ENCODE results near the gene AFAP1.

Gene AFAP1

DNA sequence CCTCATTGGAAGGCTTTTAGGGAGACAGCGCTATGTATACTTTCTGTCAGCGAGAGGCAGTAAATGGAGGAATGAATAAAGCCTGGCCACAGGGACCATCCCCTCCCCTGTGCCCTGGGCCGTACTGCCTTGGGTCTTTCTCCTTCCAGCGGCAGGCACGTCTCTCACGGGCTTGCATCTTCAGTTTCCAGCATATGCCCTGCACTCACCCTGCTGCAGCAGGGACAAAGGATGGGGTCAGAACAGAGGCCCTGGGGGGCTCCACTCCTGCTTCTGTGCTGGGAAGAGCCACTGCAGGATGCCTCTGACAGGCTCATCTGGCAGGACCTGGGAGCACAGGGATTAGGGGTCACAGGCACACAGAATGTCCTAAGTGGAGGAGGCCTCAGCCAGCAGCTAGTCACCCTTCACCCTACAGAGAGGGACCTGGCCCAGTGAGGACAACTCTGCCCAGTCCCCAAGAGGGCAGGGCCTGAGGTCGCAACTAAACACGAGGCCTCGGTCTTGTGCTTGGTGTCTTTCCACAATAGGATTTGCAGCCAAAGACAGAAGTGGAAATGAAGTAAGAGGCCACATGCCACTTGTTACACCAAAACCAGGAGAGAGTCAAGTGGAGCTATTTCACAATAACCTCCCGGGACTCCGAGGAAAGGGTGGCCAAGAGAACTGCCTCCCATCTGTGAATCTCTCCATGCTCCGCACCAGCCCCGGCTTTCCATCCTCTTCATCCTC, 150.8 kb downstream of the AFAP1 start:
- no peak for TF ChIP-seq FOXP2 (optimal IDR thresholded peaks at IDR 0.05; ENCODE audit: borderline replicate concordance, extremely low read depth, extremely low read length, insufficient read depth)
- no peak for TF ChIP-seq SIN3A (IDR thresholded peaks at IDR 0.05; ENCODE audit: borderline replicate concordance, insufficient read depth, low read length)
- TF ChIP-seq POLR2AphosphoS5 (IDR thresholded peaks at IDR 0.05; ENCODE audit: low read depth, low read length), result no peak
- no peak for TF ChIP-seq TAF1 (IDR thresholded peaks at IDR 0.05; ENCODE audit: borderline replicate concordance, insufficient read depth, low read length)
- TF ChIP-seq, protein P1, sequence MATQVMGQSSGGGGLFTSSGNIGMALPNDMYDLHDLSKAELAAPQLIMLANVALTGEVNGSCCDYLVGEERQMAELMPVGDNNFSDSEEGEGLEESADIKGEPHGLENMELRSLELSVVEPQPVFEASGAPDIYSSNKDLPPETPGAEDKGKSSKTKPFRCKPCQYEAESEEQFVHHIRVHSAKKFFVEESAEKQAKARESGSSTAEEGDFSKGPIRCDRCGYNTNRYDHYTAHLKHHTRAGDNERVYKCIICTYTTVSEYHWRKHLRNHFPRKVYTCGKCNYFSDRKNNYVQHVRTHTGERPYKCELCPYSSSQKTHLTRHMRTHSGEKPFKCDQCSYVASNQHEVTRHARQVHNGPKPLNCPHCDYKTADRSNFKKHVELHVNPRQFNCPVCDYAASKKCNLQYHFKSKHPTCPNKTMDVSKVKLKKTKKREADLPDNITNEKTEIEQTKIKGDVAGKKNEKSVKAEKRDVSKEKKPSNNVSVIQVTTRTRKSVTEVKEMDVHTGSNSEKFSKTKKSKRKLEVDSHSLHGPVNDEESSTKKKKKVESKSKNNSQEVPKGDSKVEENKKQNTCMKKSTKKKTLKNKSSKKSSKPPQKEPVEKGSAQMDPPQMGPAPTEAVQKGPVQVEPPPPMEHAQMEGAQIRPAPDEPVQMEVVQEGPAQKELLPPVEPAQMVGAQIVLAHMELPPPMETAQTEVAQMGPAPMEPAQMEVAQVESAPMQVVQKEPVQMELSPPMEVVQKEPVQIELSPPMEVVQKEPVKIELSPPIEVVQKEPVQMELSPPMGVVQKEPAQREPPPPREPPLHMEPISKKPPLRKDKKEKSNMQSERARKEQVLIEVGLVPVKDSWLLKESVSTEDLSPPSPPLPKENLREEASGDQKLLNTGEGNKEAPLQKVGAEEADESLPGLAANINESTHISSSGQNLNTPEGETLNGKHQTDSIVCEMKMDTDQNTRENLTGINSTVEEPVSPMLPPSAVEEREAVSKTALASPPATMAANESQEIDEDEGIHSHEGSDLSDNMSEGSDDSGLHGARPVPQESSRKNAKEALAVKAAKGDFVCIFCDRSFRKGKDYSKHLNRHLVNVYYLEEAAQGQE (IDR thresholded peaks at IDR 0.05; ENCODE audit: insufficient read depth in 1 of 2, low read depth in 2 of 2, low read length in 2 of 2), result no peak

DNA sequence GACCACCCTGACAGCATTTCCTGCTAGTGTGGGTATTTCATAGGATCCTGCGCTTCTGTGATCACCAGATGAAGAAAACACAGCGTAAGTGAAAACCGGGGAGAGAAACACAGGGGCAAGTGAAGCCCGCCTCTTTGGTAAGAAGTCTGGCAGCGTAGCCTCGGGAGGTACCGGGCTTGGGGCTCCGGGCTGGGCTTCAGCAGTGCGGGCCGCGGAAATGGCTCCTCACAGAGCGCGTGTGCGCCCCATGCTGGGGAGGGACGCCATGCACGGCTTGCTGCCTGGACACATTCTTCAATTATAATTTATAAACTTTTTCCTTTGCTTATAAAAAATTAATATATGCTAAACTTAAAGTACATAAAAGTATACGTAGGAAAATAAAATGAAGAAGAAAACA, 151.5 kb downstream of the AFAP1 start:
- TF ChIP-seq FOXP2 (optimal IDR thresholded peaks at IDR 0.05; ENCODE audit: borderline replicate concordance, extremely low read depth, extremely low read length, insufficient read depth) (no peak), TAF1 (IDR thresholded peaks at IDR 0.05; ENCODE audit: borderline replicate concordance, insufficient read depth, low read length) (no peak), POLR2AphosphoS5 (IDR thresholded peaks at IDR 0.05; ENCODE audit: low read depth, low read length) (no peak), SIN3A (IDR thresholded peaks at IDR 0.05; ENCODE audit: borderline replicate concordance, insufficient read depth, low read length) (no peak)
- TF ChIP-seq, protein P1 (IDR thresholded peaks at IDR 0.05; ENCODE audit: insufficient read depth in 1 of 2, low read depth in 2 of 2, low read length in 2 of 2), result no peak

DNA sequence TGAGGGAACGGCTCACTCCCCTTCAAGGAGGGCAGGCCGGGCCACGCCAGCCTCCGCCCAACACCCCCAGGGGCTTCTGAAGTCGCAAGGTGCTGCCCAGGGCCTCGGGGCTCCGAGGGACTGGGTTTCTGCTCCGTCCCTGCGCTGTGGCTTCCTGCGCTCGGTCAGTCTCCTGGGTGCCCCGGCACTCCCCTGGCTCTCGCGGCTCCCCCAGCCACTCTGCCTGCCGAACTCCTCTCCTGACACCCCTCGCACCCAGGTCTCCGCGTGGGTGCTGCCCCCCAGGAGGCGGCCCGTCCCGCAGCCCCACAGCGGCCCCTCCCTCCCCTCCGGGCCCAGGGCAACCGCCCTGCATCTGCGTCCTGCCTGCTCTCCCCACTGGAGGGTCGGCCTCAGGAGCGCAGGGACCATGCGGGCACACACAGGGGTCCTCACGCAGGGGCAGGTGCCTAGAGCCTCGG, 151.9 kb downstream of the AFAP1 start:
- TF ChIP-seq, protein P1 (IDR thresholded peaks at IDR 0.05; ENCODE audit: insufficient read depth in 1 of 2, low read depth in 2 of 2, low read length in 2 of 2), result no peak
- no peak for TF ChIP-seq SIN3A (IDR thresholded peaks at IDR 0.05; ENCODE audit: borderline replicate concordance, insufficient read depth, low read length)
- TF ChIP-seq FOXP2 (optimal IDR thresholded peaks at IDR 0.05; ENCODE audit: borderline replicate concordance, extremely low read depth, extremely low read length, insufficient read depth), result no peak
- no peak for TF ChIP-seq TAF1 (IDR thresholded peaks at IDR 0.05; ENCODE audit: borderline replicate concordance, insufficient read depth, low read length)
- no peak for TF ChIP-seq POLR2AphosphoS5 (IDR thresholded peaks at IDR 0.05; ENCODE audit: low read depth, low read length)

GRCh38 chr4:7787067-7787466, 152.6 kb downstream of the AFAP1 start:
- no peak for TF ChIP-seq SIN3A (IDR thresholded peaks at IDR 0.05; ENCODE audit: borderline replicate concordance, insufficient read depth, low read length)
- no peak for TF ChIP-seq POLR2AphosphoS5 (IDR thresholded peaks at IDR 0.05; ENCODE audit: low read depth, low read length)
- TF ChIP-seq FOXP2 (optimal IDR thresholded peaks at IDR 0.05; ENCODE audit: borderline replicate concordance, extremely low read depth, extremely low read length, insufficient read depth), result no peak
- no peak for TF ChIP-seq TAF1 (IDR thresholded peaks at IDR 0.05; ENCODE audit: borderline replicate concordance, insufficient read depth, low read length)
- TF ChIP-seq, protein P1 (IDR thresholded peaks at IDR 0.05; ENCODE audit: insufficient read depth in 1 of 2, low read depth in 2 of 2, low read length in 2 of 2), result no peak

All from PFSK-1 (cell line).